ENCODE measurements around the gene NOP53.
"Not testable (repeated sequence)": the region's sequence is repeated elsewhere in the genome, so short reads cannot be mapped to it uniquely, and the experiment has no call there.

NOP53 gene

DNA sequence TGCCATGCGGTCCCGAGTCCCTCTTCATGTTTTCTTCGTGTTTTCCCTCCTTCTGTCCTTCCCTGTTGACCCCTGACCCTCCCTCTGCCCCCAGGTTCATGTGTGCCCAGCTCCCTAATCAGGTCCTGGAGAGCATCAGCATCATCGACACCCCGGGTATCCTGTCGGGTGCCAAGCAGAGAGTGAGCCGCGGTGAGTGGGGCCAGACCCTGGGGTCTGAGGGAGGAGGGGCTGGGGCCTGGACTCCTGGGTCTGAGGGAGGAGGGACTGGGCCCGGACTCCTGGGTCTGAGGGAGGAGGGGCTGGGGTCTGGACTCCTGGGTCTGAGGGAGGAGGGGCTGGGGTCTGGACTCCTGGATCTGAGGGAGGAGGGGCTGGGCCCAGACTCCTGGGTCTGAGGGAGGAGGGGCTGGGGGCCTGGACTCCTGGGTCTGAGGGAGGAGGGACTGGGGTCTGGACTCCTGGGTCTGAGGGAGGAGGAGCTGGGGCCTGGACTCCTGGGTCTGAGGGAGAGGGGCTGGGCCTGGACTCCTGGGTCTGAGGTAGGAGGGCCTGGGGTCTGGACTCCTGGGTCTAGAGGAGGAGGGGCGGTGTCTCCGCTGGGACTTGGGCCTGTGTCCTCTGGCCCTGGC lies 26.8 kb upstream of the NOP53 start:
- not testable (repeated sequence) for DNase-seq (ENCODE audit: low spot score)

DNA sequence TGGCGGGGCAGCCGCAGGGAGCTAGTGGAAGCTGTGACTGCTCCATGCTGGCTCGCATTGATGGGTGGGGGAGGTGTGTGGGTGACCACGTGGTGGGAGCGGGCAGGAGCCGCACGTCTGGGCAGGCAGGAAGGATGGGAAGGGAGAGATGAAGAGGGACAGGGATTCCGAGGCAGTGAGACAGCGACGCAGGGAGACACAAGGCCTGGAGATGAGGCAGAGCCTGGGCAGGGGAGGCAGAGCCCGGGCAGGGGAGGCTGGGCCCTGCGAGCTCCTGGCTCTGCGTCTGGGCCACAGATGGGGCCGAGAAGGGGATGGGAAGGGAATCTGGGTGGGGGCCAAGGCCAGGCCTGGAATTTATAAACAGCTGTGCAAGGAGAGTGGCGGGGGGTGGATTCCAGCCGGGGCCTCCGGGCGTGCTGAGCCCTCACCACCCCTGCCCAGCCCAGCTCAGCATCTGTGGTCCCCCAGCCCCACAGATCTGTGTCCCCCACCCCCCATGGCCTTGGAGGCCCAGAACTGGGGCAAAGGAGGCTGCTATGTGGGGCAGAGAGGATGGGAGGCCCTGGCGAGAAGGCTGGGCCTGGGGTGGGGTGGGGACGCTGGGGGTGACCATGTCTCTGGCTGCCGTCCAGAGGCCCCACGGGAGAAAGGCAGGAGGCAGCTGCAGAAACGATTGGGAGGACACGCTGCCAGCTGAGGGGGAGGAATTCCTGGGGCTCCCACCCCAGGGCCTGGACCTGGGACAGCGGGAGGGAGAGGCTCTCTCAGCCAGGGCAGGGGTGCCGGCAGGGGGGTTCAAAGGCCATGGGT lies 26.1 kb upstream of the NOP53 start:
- peak; percentile 96 for DNase-seq (ENCODE audit: low spot score)

DNA sequence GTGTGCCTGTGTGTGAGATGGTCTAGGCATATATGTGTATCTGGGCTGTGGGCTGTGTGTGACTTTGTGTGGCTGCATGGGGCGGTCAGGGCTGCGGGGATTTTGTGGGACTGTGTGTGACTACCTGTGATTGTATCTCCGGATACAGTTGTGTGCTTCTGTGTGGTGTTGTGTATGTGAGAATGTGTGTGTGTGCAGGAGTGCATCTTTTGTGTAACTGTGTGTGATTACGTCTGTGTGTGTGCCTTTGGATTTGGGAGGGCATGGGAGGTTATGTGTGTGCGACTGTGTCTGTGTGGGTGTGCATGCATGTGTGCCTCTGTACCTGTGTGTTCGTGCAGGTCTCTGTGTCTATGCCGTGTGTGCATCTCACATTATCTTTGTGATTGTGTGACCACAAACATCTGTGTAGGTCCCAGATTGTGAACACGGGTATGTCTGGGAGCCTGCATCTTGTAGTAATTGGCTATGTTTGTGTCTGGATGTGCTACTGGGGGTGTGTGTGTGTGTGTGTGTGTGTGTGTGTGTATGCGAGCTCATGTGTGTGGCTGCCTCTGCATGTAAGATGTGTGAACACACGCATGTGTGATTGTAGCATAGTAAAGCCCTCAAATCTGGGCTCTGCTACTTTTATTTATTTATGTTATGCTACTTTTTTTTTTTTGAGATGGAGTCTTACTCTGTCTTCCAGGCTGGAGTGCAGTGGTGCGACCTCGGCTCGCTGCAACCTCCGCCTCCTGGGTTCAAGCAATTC lies 24.5 kb upstream of the NOP53 start:
- no peak for DNase-seq (ENCODE audit: low spot score)

DNA sequence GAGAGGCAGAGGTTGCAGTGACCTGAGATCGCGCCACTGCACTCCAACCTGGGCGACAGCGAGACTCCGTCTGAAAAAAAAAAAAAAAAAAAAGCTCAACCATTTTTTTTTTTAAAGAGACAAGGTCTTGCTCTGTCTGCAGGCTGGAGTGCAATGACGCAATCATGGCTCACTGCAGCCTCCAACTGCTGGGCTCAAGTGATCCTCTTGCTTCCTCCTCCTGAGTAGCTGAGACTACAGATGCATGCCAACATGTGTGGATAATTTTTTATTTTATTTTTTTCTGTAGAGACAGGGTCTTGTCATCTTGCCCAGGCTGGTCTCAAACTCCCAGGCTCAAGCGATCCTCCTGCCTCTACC lies 21.8 kb upstream of the NOP53 start:
- DNase-seq (ENCODE audit: low spot score): no peak

DNA sequence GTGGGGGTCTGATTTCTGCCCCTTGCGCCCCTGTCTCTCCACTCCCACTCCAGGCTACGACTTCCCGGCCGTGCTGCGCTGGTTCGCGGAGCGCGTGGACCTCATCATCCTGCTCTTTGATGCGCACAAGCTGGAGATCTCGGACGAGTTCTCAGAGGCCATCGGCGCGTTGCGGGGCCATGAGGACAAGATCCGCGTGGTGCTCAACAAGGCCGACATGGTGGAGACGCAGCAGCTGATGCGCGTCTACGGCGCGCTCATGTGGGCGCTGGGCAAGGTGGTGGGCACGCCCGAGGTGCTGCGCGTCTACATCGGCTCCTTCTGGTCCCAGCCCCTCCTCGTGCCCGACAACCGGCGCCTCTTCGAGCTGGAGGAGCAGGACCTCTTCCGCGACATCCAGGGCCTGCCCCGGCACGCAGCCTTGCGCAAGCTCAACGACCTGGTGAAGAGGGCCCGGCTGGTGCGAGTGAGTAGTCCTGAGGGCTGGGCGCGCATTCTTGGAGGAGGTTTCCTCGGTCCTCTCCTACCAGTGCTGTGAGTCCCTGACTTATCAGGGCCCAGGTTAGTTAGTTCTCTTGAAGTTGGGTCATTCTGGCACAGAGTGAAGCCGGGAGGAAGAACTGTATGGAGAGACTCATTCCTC lies 19.5 kb upstream of the NOP53 start:
- no peak for DNase-seq (ENCODE audit: low spot score)

DNA sequence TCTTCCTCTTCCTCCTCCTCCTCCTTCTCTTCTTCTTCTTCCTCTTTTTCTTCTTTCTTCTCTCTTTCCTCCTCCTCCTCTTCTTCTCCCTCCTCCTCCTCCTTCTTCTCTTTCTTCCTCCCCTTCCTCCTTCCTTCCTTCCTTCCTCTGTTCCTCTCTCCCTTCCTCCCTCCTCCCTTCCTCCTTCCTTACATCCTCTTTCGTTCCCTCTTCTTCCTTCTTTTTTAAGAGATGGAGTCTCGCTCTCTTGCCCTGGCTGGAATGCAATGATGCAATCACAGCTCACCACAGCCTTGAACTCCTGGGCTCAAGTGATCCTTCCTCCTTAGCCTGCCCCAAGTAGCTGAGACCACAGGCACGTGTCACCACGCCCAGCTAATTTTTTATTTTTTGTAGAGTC lies 18.9 kb upstream of the NOP53 start:
- DNase-seq (ENCODE audit: low spot score): no peak

DNA sequence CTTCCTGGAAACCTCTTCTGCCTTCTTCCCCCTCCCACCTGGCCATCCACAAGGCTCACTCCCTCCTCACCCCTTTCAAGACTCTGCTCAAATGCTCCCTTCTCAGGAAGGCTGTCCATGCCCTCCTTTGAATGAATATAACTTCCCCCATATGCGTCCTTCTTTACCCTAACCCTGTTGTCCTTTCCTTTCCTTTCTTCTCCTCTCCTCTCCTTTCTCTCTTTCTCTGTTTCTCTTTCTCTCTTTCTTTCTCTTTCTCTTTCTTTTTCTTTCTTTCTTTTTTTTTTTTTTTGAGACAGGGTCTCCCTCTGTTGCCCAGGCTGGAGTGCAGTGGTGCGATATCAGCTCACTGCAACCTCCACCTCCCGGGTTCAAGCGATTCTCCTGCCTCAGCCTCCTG lies 17.1 kb upstream of the NOP53 start:
- DNase-seq (ENCODE audit: low spot score): not testable (repeated sequence)

DNA sequence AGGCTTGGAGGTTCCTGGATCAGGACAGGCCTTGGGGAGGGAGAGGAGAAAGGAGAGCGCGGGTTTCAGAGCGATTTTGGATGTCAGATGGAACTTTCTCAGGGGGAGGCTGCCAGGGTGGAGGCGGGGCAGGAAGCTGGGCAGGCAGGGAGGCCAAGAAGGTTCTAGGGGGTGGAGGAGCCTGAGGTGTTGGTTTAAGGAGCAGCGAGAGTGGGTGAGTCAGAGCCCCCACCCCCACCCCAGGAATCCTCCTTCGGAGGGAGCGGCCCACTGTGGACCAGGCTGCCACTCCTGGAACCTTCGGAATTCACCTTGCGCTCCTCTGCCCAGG lies 15.9 kb upstream of the NOP53 start:
- DNase-seq (ENCODE audit: low spot score): peak; percentile 83

DNA sequence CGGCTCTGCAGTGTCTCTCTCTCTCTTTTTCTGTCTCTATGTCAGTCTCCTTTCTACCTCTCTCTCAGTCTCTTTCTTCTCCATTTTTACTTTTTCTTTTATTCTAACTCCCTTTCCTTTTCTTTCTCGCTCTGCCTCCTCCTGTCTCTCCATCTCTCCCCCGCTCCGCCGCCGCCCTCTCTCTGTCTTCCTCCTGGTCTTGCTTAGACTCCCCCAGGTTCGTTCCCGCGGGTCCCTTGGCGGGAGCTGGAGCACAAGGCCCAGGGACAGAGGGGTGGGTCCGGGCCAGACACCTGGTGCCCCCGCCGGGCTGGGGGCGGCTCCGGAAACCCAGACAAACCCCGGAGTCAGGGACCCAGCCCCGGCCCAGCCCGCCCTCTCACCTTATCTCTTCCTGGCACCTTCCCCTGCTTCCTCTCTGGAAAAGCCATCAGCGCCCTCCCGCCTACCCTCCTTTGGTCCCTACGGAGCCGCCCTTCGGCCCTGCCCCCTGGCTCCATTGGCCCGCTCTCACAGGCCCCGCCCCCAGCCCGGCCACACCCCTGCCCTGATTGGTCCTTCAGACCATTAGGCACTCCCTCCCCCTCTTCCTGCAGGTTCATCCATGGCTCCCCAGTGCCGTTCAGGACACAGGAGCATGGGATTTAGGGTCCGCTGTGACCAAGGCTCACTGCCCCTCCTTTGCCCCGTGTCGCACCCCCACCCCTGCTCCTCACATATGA lies 15.4 kb upstream of the NOP53 start:
- no peak for DNase-seq (ENCODE audit: low spot score)

DNA sequence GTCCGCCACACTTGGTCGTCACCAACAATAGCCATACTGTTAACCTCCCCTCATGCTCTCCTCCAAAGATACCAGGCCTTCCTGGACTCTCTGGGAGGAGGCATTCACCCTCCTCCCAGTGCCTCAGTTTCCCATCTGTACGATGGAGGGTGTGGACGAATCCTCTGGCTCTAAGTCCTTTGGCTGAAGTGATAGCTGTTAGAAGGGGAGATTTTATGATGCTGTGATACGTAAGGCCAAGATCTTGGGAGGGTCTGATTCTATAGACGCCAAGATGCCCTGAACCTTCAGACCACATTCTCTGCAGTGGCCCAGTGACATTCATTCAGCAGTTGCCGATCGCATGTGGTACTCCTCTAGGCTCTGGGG lies 14.8 kb upstream of the NOP53 start:
- DNase-seq (ENCODE audit: low spot score): no peak

DNA sequence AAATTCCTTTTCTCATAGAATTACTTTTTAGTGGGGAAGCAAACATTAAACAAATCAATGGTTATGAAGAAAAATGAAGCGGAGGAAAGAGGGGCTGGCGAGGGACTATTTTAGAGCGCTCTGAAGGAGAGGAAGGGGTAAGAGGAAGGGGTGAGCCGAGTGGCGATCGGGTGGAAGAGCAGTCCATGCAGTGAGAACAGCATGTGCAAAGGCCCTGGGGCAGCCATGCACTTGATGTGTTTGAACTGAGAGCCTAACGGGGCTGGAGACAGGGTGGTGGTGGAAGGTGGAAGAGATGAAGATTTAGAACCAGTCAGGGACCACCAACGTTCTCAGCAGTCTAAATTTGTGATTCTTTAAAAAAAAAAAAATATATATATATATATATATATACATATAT lies 14.4 kb upstream of the NOP53 start:
- DNase-seq (ENCODE audit: low spot score): no peak

DNA sequence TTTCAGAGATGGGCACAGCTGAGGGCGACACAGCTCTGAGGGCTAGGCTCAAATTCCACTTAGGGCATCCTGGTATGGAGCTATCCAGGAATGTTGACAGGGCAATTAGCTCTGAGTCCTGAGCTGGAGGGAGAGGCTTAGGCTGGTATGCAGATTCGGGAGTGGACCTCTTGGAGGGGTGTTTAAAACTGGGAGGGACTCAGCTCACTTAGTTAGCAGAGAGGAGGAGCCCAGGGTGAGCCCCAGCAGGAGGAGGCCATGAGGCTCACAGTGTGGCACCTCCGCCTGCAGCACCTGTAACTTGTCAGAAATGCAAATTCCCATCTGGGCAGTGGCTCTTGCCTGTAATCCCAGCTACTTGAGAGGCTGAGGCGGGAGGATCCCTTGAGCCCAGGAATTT lies 10.2 kb upstream of the NOP53 start:
- DNase-seq (ENCODE audit: low spot score): no peak

DNA sequence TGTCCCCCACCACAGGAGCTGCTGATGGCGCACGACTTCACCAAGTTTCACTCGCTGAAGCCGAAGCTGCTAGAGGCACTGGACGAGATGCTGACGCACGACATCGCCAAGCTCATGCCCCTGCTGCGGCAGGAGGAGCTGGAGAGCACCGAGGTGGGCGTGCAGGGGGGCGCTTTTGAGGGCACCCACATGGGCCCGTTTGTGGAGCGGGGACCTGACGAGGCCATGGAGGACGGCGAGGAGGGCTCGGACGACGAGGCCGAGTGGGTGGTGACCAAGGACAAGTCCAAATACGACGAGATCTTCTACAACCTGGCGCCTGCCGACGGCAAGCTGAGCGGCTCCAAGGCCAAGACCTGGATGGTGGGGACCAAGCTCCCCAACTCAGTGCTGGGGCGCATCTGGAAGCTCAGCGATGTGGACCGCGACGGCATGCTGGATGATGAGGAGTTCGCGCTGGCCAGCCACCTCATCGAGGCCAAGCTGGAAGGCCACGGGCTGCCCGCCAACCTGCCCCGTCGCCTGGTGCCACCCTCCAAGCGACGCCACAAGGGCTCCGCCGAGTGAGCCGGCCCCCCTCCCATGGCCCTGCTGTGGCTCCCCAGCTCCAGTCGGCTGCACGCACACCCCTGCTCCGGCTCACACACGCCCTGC lies 4.4 kb upstream of the NOP53 start:
- DNase-seq (ENCODE audit: low spot score): no peak

DNA sequence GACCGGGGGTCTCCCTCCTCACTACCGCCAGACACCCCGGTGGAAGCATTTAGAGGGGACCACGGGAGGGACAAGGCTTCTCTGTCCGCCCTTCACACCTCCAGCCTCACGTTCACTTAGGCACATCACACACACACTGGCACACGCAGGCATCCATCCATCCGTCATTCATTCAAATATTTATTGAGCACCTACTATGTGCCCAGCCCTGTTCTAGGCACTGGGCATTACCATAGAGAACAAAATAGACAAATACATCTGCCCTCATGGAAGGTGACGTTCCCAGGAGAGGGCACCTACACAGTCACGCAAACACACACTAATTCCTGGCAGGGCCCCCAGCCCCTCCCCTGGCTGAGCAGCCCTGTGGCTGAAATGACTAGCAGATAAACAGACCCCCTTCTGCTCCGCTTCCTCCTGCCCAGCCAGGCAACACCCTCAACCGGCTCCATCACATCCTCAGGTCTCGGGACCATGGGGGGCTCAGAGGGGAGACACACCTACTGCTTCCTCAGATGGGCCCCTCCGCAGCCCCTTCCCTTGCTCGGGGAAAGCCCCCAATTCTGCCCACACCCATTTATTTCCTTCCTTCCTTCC lies 3.7 kb upstream of the NOP53 start:
- no peak for DNase-seq (ENCODE audit: low spot score)

DNA sequence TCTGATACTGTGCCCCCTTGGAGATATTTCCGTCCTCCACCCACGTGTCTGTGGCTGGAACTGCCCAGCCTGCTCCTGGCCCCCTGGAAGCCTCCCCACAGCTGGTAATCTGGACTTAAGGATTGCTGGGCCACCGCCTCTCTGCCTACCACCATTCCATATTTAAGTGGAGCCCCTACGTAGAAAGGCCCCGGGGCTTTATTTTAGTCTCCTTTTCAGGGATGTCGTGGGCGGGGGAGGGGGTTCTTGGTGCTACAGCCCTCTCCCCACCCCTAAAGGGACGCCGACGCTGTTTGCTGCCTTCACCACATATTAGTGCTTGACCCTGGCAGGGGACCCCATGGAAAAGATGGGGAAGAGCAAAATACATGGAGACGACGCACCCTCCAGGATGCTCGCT lies 2.7 kb upstream of the NOP53 start:
- no peak for DNase-seq (ENCODE audit: low spot score)

DNA sequence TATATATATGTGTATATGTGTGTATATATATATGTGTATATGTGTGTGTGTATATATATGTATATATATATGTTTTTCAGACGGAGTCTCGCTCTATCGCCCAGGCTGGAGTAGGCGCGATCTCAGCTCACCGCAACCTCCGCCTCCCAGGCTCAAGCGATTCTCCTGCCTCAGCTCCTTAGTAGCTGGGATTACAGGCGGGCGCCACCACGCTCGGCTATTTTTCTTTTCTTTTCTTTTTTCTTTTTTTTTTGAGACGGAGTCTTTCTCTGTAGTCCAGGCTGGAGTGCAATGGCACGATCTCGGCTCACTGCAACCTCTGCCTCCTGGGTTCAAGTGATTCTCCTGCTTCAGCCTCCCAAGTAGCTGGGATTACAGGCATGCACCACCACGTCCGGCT lies 783 bp downstream of the NOP53 start:
- not testable (repeated sequence) for DNase-seq (ENCODE audit: low spot score)

DNA sequence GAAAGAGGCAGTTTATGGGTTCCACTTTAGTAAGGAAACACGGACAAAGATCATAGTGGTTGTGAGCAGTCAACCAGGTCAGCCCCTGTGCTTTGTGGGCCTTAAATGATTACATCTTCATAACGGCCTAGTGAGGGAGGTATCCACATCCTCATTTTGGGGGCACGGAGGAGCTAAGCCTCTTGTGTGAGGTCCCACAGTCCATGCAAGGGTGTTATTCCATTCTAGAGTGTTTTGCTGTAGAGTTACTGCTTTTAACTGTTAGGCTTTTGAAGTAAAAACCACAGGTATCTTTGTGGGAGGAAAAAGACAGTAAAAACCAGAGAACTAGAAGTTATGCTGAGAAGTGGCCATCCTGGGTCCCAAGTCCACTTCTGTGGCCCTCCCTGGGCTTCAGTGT lies 4.0 kb downstream of the NOP53 start:
- DNase-seq (ENCODE audit: low spot score): no peak

DNA sequence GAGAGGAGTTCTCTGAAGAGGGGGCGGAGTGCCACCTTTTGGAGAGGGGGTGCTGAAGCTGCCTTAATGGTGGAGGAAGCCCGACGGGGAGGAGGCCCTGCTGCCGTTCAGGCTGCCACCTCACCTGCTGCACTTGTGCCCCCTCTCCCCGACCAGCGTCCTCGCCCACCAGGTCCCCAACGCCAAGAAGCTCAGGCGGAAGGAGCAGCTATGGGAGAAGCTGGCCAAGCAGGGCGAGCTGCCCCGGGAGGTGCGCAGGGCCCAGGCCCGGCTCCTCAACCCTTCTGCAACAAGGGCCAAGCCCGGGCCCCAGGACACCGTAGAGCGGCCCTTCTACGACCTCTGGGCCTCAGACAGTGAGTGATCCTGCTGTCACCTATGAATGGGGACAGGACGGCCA lies 5.4 kb downstream of the NOP53 start:
- no peak for DNase-seq (ENCODE audit: low spot score)

DNA sequence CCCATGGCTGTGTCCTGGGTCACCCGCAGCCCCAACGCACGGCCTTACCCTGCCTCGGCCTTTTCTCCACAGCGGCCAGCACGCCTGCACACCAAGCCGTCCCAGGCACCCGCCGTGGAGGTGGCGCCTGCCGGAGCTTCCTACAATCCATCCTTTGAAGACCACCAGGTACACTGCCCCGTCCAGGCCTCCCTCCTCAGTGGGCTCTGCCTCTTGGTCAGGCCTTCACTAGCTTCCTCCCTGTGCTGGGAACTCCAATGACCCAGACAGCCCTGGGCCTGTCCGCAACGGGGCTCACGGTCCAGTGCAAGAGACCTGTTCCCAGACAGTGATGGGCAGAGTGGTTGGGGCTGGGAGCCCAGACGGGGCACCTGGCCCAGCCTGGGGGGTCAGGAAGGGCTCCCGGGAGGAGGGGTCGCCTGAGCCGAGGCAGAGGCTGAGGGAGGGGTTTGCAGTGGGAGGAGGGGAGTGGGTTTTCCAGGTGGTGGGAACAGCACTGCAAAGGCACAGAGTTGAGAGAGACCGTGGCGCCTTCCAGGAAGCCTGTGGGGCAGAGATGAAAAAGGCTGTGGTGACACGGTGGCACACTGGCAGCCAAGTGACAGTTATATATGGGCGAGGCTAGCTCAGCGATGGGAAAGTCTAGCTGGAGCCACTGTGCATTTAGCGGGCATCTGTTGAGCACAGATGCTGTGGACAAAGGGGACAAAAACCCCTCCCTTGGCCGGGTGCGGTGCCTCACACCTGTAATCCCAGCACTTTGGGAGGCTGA lies 7.3 kb downstream of the NOP53 start:
- DNase-seq (ENCODE audit: low spot score): no peak

DNA sequence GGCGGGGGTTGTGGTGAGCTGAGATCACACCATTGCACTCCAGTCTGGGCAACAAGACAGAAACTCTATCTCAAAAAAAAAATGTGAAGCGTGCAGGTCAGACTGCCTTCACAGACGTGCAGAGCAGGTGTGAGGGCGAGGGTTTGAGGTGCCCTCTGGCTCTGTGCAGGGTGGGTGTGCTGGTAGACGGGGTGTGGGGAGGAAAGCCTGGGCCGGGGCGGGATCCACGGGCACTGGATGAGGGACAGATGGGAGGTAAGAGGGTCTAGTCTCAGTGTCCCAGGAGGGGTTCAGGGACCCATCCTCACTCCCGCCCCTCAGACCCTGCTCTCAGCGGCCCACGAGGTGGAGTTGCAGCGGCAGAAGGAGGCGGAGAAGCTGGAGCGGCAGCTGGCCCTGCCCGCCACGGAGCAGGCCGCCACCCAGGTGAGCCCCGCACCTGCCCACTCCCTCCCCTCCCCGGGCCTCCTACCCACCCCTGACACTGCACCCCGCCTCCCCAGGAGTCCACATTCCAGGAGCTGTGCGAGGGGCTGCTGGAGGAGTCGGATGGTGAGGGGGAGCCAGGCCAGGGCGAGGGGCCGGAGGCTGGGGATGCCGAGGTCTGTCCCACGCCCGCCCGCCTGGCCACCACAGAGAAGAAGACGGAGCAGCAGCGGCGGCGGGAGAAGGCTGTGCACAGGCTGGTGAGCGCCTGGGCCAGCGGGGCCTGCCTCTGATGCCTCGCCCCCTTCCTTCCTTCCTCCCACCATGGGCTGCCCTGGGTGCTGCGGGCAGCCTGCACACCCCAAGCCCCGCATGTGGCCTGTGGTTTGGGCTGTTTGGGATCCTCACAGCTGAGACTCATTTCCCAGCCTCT lies 9.1 kb downstream of the NOP53 start:
- DNase-seq (ENCODE audit: low spot score): no peak
